ENCODE measurements around the gene ZBTB4.

- TF ChIP-seq CTCF (IDR thresholded peaks at IDR 0.05; ENCODE audit: low read length) (no peak), EZH2 (IDR thresholded peaks at IDR 0.05; ENCODE audit: borderline replicate concordance, low read length) (no peak)
Observed at GRCh38 chr17:7426896-7427489, 52.4 kb downstream of the ZBTB4 start.
